Measurements from ENCODE around the gene SNTG2.

Gene SNTG2

DNA sequence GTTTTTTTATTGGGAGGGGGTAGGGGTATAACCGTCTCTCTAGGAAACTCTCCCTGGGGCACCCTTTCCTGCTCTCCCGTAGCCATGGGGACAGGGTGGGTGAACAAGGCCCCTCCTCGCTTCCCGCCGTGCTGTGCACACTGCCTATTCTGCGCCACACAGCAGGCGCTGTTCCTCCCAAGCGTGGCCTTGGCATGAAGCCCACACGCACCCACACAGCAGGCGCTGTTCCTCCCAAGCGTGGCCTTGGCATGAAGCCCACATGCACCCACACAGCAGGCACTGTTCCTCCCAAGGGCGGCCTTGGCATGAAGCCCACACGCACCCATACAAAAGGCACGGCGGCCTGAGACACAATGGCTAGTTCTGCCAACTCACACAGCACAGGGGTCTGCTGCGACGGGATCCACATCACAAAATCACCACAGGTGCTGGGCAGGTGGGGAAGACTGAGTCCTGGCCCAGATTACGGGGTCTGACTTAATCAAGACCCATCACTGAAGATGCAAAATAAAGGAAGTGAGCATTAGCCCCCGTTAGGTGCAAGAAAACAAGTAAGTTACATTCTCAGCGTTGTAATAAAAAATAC is 416.0 kb downstream of the SNTG2 start:
- H3K27ac ChIP-seq = no peak overlapping the region
- no peak overlapping the region for H3K4me3 ChIP-seq
- DNase-seq (ENCODE audit: low spot score) = no peak
- TF ChIP-seq, protein P1, sequence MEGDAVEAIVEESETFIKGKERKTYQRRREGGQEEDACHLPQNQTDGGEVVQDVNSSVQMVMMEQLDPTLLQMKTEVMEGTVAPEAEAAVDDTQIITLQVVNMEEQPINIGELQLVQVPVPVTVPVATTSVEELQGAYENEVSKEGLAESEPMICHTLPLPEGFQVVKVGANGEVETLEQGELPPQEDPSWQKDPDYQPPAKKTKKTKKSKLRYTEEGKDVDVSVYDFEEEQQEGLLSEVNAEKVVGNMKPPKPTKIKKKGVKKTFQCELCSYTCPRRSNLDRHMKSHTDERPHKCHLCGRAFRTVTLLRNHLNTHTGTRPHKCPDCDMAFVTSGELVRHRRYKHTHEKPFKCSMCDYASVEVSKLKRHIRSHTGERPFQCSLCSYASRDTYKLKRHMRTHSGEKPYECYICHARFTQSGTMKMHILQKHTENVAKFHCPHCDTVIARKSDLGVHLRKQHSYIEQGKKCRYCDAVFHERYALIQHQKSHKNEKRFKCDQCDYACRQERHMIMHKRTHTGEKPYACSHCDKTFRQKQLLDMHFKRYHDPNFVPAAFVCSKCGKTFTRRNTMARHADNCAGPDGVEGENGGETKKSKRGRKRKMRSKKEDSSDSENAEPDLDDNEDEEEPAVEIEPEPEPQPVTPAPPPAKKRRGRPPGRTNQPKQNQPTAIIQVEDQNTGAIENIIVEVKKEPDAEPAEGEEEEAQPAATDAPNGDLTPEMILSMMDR (IDR thresholded peaks at IDR 0.05) = no peak

GRCh38 chr2:1367601-1368000 is 417.0 kb downstream of the SNTG2 start:
- no peak for DNase-seq (ENCODE audit: low spot score)
- Histone ChIP-seq H3K27ac (no peak overlapping the region), H3K4me3 (no peak overlapping the region)
- TF ChIP-seq, protein P1 (IDR thresholded peaks at IDR 0.05) = no peak

DNA sequence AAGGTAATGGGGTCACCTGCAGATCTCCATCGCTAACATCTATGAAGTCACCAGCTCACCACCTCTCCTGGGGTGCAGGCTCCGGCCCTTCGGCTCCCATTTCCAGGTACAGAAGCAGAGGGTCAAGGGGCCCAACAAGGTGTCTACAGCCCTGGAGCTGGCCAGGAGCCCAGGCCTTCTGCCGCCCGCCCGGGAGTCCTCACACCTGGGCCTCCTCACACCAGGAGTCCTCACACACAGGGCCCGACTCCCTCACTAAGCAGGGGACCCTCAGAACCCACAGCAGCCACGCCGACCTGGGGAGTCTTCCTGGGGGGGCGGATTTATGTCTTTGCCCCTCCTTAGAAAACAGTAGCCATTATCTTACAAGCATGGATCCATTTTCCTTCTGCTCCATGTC is 419.3 kb downstream of the SNTG2 start:
- no peak for DNase-seq (ENCODE audit: low spot score)
- H3K4me3 ChIP-seq = no peak overlapping the region
- TF ChIP-seq, protein P1 (IDR thresholded peaks at IDR 0.05) = no peak
- H3K27ac ChIP-seq = no peak overlapping the region

DNA sequence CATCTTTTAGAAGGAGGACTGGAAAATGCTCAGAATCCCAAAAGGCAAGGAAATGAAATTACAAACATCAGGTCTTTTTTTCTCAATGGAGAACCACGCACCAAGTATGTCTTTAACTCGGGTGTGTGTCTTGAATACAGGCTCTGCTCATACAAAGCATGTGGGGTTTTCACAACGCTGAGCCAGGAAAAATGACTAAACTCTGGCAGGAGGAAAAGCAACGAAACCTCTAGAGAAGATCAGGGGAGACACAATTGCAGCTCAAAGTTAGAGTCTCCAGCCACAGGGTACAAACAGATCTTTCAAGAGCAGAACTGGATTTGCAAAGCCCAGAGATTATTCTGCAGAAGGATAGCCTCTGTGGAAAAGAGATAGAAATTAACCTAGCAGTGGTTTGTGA is 419.8 kb downstream of the SNTG2 start:
- TF ChIP-seq, protein P1 (IDR thresholded peaks at IDR 0.05) = no peak
- no peak overlapping the region for H3K27ac ChIP-seq
- H3K4me3 ChIP-seq = no peak overlapping the region
- DNase-seq (ENCODE audit: low spot score) = no peak

DNA sequence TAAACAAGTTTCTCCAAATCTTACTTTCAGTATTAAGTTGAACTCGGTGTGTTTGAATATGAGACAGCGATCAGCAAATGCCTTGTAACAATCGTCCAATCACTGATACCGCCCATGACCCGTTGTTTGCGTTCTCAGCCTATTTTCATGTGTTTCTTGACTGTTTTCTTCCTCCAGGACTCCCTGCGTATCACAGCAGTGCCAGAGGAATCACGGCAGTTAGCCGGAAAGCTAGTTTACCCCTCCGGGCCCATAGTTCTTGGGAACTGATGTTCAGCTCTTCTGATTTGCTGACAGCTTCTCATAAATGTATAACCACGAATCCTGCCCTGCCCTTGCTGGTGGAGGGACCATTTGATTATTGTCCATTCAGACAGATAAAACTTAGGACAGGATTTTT is 420.4 kb downstream of the SNTG2 start:
- DNase-seq (ENCODE audit: low spot score) = no peak
- H3K27ac ChIP-seq = no peak overlapping the region
- TF ChIP-seq, protein P1 (IDR thresholded peaks at IDR 0.05) = no peak
- no peak overlapping the region for H3K4me3 ChIP-seq

- Histone ChIP-seq H3K27ac (no peak overlapping the region), H3K4me3 (no peak overlapping the region)
- DNase-seq (ENCODE audit: low spot score) = no peak
- TF ChIP-seq, protein P1 (IDR thresholded peaks at IDR 0.05) = no peak
Observed at GRCh38 chr2:1373830-1374229, 423.2 kb downstream of the SNTG2 start.

DNA sequence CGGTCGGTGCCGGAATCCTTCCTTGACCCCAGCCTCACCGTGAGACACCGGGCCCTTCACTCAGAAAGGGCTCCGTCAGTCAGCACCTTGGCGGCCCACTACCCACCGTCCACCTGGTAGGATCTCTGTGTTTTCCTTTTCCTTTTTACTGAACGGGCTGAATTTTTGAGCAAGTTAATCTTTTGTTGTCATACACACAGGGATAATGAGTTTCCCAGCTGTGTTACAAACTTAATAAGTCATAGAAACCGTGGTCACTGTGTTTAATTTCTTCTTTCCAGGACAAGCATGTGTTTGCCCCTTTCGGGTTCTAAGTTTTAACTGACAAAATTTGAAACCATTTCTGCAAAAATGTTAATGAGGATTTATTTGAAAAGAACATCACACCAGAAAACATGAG is 423.6 kb downstream of the SNTG2 start:
- DNase-seq (ENCODE audit: low spot score) = no peak
- TF ChIP-seq, protein P1 (IDR thresholded peaks at IDR 0.05) = no peak
- Histone ChIP-seq H3K4me3 (no peak overlapping the region), H3K27ac (no peak overlapping the region)

Data from coronary artery (tissue), 2 donors.